Heart left ventricle (tissue), 16 donors: ENCODE data around the gene PLET1. TPM values are rescaled to one million over a fixed set of nuclear protein-coding genes. Genes with fewer than 3 reads are reported as not detected.

Experiments
- ATAC-seq, 4 donors: fragments of 200-7000 bp; cut with Tn5 transposase; one replicate each; pipeline ENCODE4 v1.9.1; 2020 to 2022; ENCODE audit warnings: moderate library complexity in 4 of 4, mild to moderate bottlenecking in 3 of 4, moderate number of reproducible peaks in 1 of 4
- DNase-seq, 5 donors: peaks; one replicate each; pipeline ENCODE4 v3.0.0-alpha.2; 2020
- H3K27ac ChIP-seq, 12 donors: fragments of 200-600 bp; sonication (generic) in 4 of 12; one replicate each; pipeline versions ENCODE4 v1.5.0 to v1.8.0; 2016 to 2022; ENCODE audit warnings: mild to moderate bottlenecking in 2 of 12
- H3K27me3 ChIP-seq, 9 donors: fragments of 200-600 bp; sonication (generic) in 2 of 9; one replicate each; pipeline versions ENCODE4 v1.5.1 to v1.8.0; 2016 to 2022; ENCODE audit warnings: mild to moderate bottlenecking in 3 of 9
- H3K36me3 ChIP-seq, 9 donors: fragments of 200-600 bp; sonication (generic) in 2 of 9; one replicate each; pipeline versions ENCODE4 v1.5.0 to v1.8.0; 2018 to 2022; ENCODE audit warnings: mild to moderate bottlenecking in 2 of 9
- H3K4me1 ChIP-seq, 12 donors: fragments of 200-600 bp; sonication (generic) in 4 of 12; one replicate each; pipeline versions ENCODE4 v1.5.0 to v1.8.0; 2016 to 2022; ENCODE audit warnings: mild to moderate bottlenecking in 3 of 12
- H3K4me3 ChIP-seq, 12 donors: fragments of 200-600 bp; sonication (generic) in 4 of 12; one replicate each; pipeline versions ENCODE4 v1.5.0 to v1.8.0; 2017 to 2022; ENCODE audit warnings: mild to moderate bottlenecking in 9 of 12, moderate library complexity in 4 of 12
- H3K9me3 ChIP-seq, 12 donors: fragments of 200-600 bp; sonication (generic) in 4 of 12; one replicate each; pipeline versions ENCODE4 v1.5.0 to v1.8.0; 2016 to 2022; ENCODE audit warnings: mild to moderate bottlenecking in 1 of 12
- POLR2A ChIP-seq, 2 donors: fragments of 450-650 bp; IDR thresholded peaks; one replicate each; pipeline ENCODE4 v1.6.1; 2017; ENCODE audit warnings: antibody characterized with exemption in 2 of 2, mild to moderate bottlenecking in 2 of 2, moderate library complexity in 2 of 2
- WGBS, 4 donors: extraction: QIAGEN DNeasy Blood & Tissue Kit in 2 of 4; methylation state at CpG; one replicate each; pipeline versions ENCODE4 v1.1.5 to v1.1.7; 2013 to 2018; 5-methylcytosine and 5-hydroxymethylcytosine counted together
- intact Hi-C, 10 donors: fragments of 100-400 bp; cut with DNase I; formaldehyde crosslinking; loops; one replicate each; pipeline versions ENCODE4 v1.11.1 to v1.14.2; 2022
- polyA plus RNA-seq, 2 donors: library from polyadenylated mRNA; stranded (reverse); fragments of 200-250 nt; gene quantifications; one replicate each; pipeline ENCODE4 v1.2.3, GENCODE V29; 2013
- total RNA-seq, 9 donors: library from RNA; depleted of rRNA in 2 of 9; stranded (reverse); fragments of >200 nt in 2 of 9; fragmentation: NEBNext Ultra II Directional in 3 of 9; extraction: Animal tissue kit (Norgen Biotek cat#: 25700) in 3 of 9; gene quantifications; one replicate each; pipeline versions ENCODE4 v1.1.0 to v1.2.4, GENCODE V29; 2016 to 2023
- TF ChIP-seq, protein P1 (sequence below), 12 donors: fragments of 200-600 bp; sonication (generic) in 4 of 12; IDR thresholded peaks; one replicate each; pipeline versions ENCODE4 v1.5.0 to v1.8.0; 2018 to 2022; ENCODE audit warnings: antibody characterized with exemption in 12 of 12, mild to moderate bottlenecking in 5 of 12
- donor health status: ischemic (EF 13 %, LVEDD 7.1; RV severe dilation, severe dysfunction).
- donor health status: healthy with polysubstance abuse.
- donor health status: DM: no; HTN: yes; CAD: no.
- donor health status: DM: no; HTN: no; CAD: no.
- donor health status: ischemic (EF 25% LVEDD 6.9; RV normal size, moderate dysfunction).
- donor health status: ischemic (EF 25% LVEDD 5.7; RV mildly dilated, moderate dysfunction).
- donor health status: healthy.
- donor health status: DM: yes; HTN: yes; CAD: no.
- donor health status: ischemic (EF 35%, LVEDD 5.7; RV mildly dilated, moderate dysfunction).
- donor health status: nonischemic (EF 11% LVEDD 7.7; RV severe dilation, severe dysfunction).
- donor health status: DM: yes; HTN: yes; CAD: no.
- donor health status: PGD.
- donor health status: ischemic (EF 29% LVEDD 5.4; RV normal size, mild dysfunction).
- donor health status: nonischemic (EF 23%, LVEDD 6.1; RV moderate dilation, normal function).

The PLET1 gene
- total and polyA plus RNA-seq, 11 donors: not detected

DNA sequence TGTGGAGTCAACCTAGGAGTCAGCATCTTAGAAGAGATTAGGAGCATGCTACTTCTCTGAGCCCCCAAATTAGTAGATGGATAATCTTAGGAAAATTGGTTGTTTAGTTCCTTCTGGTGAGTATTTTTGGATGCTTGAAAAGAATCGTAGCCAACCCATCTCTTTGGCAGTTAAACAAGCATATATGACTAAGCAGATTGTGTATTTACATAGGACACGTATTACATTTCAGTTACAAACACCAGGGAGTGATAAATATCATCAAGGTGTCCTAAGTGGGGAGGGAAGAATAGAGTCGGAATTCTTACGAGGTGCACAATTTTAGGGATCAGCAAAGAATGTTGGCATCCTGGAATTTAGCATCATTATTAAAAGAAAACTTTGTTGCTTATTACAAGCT, 13.5 kb downstream of the PLET1 start:
- intact Hi-C loops: no loop called here
- ATAC-seq (no peak), DNase-seq (no peak)
- H3K9me3 ChIP-seq: no peaks in the 10 kb centered on the region
- no peak overlapping the region for H3K4me3 ChIP-seq
- peaks cover 0 to 12% (median 0%) of the 10 kb centered on the region in 9 donors for H3K36me3 ChIP-seq
- WGBS, 4 donors: 80 to 83% (median 81%) methylated on average over 4 of the region's 4 CpGs
- no peaks in the 10 kb centered on the region for H3K27me3 ChIP-seq
- no peak for TF ChIP-seq POLR2A (IDR thresholded peaks at IDR 0.05)
- TF ChIP-seq, protein P1, sequence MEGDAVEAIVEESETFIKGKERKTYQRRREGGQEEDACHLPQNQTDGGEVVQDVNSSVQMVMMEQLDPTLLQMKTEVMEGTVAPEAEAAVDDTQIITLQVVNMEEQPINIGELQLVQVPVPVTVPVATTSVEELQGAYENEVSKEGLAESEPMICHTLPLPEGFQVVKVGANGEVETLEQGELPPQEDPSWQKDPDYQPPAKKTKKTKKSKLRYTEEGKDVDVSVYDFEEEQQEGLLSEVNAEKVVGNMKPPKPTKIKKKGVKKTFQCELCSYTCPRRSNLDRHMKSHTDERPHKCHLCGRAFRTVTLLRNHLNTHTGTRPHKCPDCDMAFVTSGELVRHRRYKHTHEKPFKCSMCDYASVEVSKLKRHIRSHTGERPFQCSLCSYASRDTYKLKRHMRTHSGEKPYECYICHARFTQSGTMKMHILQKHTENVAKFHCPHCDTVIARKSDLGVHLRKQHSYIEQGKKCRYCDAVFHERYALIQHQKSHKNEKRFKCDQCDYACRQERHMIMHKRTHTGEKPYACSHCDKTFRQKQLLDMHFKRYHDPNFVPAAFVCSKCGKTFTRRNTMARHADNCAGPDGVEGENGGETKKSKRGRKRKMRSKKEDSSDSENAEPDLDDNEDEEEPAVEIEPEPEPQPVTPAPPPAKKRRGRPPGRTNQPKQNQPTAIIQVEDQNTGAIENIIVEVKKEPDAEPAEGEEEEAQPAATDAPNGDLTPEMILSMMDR (IDR thresholded peaks at IDR 0.05): no peak
- H3K4me1 ChIP-seq: peaks cover 0 to 1% (median 0%) of the 10 kb centered on the region in 12 donors
- no peak overlapping the region for H3K27ac ChIP-seq

- WGBS, 4 donors: 66 to 87% (median 77%) methylated on average over 3 of the region's 3 CpGs
- intact Hi-C loops: no loop called here
- peak overlapping the region in 2 of 12 donors; percentile 2 to 34 for H3K27ac ChIP-seq
Observed at GRCh38 chr11:112241486-112241885, 19.2 kb downstream of the PLET1 start.

DNA sequence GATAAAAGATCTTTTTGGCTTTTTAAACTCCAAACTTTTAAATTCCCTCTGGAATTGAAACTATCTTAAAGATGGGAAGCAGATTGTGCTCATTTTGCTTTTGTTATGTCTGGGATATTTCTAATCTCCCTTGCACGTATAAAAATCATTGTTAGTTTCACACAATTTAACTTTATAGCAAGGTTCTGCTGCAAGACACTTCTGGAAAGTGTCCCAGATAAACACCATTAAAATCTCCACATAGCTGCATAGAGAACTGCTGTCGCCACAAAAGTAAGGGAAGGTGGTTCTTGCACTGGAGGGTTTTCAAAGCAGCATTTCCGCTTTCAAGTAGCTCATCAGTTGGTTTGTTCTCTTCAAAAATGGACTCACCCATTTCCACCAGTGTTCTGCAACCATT, 22.6 kb downstream of the PLET1 start:
- Histone ChIP-seq H3K27ac (no peak overlapping the region), H3K27me3 (no peaks in the 10 kb centered on the region), H3K36me3 (peaks cover 0 to 75% (median 65%) of the 10 kb centered on the region in 9 donors), H3K4me1 (peaks cover 0 to 9% (median 0%) of the 10 kb centered on the region in 12 donors), H3K9me3 (no peaks in the 10 kb centered on the region), H3K4me3 (no peak overlapping the region)
- ATAC-seq (no peak), DNase-seq (no peak)
- TF ChIP-seq POLR2A (IDR thresholded peaks at IDR 0.05): no peak
- TF ChIP-seq, protein P1 (IDR thresholded peaks at IDR 0.05): no peak
- intact Hi-C loops: no loop called here
- WGBS, 4 donors: 87 to 93% (median 91%) methylated on average over 3 of the region's 3 CpGs

More at GRCh38 chr11:112241486-112241885, 19.2 kb downstream of the PLET1 start:
- Histone ChIP-seq H3K9me3 (no peaks in the 10 kb centered on the region), H3K36me3 (peaks cover 0 to 49% (median 32%) of the 10 kb centered on the region in 9 donors), H3K4me3 (no peak overlapping the region), H3K4me1 (peaks cover 0 to 9% (median 0%) of the 10 kb centered on the region in 12 donors), H3K27me3 (no peaks in the 10 kb centered on the region)
- no peak for DNase-seq
- TF ChIP-seq, protein P1 (IDR thresholded peaks at IDR 0.05): no peak
- TF ChIP-seq POLR2A (IDR thresholded peaks at IDR 0.05): no peak
- ATAC-seq: peak in 3 of 4 donors; percentile 32 to 73 (median 51)

GRCh38 chr11:112237451-112237850, 23.2 kb downstream of the PLET1 start:
- Histone ChIP-seq H3K36me3 (peaks cover 0 to 79% (median 71%) of the 10 kb centered on the region in 9 donors), H3K9me3 (no peaks in the 10 kb centered on the region), H3K4me3 (no peak overlapping the region), H3K27ac (no peak overlapping the region), H3K4me1 (peaks cover 0 to 9% (median 0%) of the 10 kb centered on the region in 12 donors), H3K27me3 (no peaks in the 10 kb centered on the region)
- intact Hi-C loops: no loop called here
- 94 to 97% (median 96%) methylated on average over 4 of the region's 4 CpGs for WGBS, 4 donors
- TF ChIP-seq, protein P1 (IDR thresholded peaks at IDR 0.05): no peak
- no peak for TF ChIP-seq POLR2A (IDR thresholded peaks at IDR 0.05)
- DNase-seq (no peak), ATAC-seq (no peak)
